ENCODE measurements around the gene SLC12A9.

SLC12A9 gene

DNA sequence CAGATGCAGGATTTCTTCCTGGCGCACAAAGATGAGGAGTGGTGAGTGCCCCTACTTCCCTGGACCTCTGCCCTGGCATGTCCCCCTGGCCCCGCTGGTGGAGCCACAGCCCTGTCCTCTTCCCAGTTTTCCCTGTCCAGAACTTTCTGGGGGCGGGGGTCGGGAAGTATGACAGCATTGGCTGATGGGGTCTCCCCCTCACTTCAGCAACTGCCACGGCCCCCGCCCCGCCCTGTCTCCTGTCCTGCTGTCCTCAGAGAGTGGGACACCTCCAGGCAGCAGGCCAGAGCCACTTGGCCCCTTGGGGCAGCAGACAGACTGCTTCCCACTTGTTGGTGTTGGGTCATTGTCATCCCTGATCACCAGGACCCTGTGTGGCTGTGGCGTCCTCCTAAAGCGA, 29.7 kb downstream of the SLC12A9 start:
- DNase-seq (ENCODE audit: low spot score), result no peak
- TF ChIP-seq, protein P1, sequence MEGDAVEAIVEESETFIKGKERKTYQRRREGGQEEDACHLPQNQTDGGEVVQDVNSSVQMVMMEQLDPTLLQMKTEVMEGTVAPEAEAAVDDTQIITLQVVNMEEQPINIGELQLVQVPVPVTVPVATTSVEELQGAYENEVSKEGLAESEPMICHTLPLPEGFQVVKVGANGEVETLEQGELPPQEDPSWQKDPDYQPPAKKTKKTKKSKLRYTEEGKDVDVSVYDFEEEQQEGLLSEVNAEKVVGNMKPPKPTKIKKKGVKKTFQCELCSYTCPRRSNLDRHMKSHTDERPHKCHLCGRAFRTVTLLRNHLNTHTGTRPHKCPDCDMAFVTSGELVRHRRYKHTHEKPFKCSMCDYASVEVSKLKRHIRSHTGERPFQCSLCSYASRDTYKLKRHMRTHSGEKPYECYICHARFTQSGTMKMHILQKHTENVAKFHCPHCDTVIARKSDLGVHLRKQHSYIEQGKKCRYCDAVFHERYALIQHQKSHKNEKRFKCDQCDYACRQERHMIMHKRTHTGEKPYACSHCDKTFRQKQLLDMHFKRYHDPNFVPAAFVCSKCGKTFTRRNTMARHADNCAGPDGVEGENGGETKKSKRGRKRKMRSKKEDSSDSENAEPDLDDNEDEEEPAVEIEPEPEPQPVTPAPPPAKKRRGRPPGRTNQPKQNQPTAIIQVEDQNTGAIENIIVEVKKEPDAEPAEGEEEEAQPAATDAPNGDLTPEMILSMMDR (IDR thresholded peaks at IDR 0.05; ENCODE audit: borderline replicate concordance, control extremely low read depth, extremely low read depth, insufficient read depth, missing control alignments), result no peak
- in situ Hi-C loops (cut with MboI; ENCODE audit: low sequenced_read_pairs, unreplicated experiment), result no loop called here

- no peak for DNase-seq (ENCODE audit: low spot score)
- TF ChIP-seq, protein P1 (IDR thresholded peaks at IDR 0.05; ENCODE audit: borderline replicate concordance, control extremely low read depth, extremely low read depth, insufficient read depth, missing control alignments), result no peak
- in situ Hi-C loops (cut with MboI; ENCODE audit: low sequenced_read_pairs, unreplicated experiment), result no loop called here
Measured at GRCh38 chr7:100882785-100883526, 30.4 kb downstream of the SLC12A9 start.

DNA sequence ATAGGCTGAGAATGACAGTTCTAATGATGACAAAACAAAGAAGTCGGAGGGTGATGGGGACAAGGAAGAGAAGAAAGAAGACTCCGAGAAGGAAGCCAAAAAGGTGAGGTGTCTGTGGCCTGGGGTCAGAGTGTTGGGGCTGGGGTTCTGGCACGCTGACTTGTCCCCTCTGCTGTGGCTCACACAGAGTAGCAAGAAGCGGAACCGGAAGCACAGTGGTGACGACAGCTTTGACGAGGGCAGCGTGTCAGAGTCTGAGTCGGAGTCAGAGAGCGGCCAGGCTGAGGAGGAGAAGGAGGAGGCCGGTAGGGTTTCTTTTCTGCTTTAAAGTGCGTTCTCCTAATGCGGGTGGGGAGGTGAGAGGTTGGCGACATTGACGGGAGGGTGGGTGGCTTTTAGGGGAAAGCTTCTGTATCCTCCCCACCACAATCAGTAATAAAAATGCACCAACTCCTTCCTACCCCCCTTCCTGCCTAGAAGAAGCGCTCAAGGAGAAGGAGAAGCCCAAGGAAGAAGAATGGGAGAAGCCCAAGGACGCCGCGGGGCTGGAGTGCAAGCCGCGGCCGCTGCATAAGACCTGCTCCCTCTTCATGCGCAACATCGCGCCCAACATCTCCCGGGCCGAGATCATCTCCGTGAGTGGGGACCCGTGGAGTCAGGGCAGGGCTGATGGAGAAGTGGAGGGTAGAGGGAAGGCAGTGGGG, 32.4 kb downstream of the SLC12A9 start:
- no peak for DNase-seq (ENCODE audit: low spot score)
- TF ChIP-seq, protein P1 (IDR thresholded peaks at IDR 0.05; ENCODE audit: borderline replicate concordance, control extremely low read depth, extremely low read depth, insufficient read depth, missing control alignments), result no peak
- in situ Hi-C loops (cut with MboI; ENCODE audit: low sequenced_read_pairs, unreplicated experiment), result no loop called here

DNA sequence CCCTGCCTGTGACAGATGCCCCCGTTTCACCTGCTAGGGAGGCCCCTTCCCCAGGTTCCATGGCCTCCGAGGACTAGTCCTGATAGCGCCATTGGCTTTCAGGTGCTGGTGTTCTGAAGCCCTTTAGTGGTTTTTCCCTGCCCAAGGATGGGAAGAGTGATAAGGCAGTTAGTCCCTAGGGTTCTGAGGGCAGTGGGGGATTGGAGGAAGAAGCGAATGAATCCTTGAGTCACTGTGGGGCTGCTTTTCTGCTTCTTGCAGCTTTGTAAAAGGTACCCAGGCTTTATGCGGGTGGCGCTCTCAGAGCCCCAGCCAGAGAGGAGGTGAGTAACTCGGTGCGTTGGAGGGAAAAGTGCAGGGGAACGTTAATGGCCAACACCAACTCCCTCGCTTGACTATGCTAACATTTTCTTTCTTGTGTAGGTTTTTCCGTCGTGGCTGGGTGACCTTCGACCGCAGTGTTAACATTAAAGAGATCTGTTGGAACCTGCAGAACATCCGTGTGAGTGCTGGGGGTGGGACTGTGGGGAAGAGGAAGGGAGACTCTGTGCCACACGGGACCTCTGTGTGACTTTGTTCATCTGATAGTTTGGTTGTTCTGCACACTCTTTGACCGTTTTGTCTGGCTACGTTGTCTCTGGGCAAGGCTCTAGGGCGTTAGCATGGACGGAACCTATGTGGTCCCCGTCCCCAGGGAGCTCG, 33.1 kb downstream of the SLC12A9 start:
- no peak for DNase-seq (ENCODE audit: low spot score)
- TF ChIP-seq, protein P1 (IDR thresholded peaks at IDR 0.05; ENCODE audit: borderline replicate concordance, control extremely low read depth, extremely low read depth, insufficient read depth, missing control alignments), result no peak
- in situ Hi-C loops (cut with MboI; ENCODE audit: low sequenced_read_pairs, unreplicated experiment), result no loop called here

DNA sequence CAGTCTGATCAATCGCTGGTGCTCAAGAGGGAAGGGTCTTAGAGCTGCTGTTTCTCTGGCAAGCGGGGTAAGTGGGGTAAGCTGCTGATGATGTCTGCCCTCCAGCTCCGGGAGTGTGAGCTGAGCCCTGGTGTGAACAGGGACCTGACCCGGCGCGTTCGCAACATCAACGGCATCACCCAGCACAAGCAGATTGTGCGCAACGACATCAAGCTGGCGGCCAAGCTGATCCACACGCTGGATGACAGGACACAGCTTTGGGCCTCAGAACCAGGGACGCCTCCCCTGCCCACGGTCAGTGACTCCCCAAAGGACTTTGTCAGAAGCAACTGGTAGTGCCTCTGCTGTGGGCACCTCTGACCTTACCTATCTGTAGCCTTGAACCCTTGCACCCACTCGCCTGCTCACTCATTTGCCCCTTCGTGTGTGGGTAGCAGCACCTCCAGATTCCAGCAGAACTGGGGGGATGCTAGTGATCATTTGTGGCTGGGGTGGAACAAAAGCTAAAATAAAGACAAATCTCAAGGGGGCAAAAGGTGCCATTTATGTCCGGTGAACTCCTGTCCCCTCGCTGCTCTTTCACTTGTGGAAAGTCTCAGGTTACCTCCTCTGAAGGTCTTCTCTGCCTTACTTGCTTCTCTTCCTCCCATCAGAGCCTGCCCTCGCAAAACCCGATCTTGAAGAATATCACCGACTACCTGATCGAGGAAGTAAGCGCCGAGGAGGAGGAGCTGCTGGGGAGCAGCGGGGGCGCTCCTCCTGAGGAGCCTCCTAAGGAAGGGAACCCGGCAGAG, 33.8 kb downstream of the SLC12A9 start:
- DNase-seq (ENCODE audit: low spot score), result no peak
- in situ Hi-C loops (cut with MboI; ENCODE audit: low sequenced_read_pairs, unreplicated experiment), result no loop called here
- TF ChIP-seq, protein P1 (IDR thresholded peaks at IDR 0.05; ENCODE audit: borderline replicate concordance, control extremely low read depth, extremely low read depth, insufficient read depth, missing control alignments), result no peak

All from GM13976 (cell line).